Measurements from ENCODE around the gene YRDC. TPM values are rescaled to one million over a fixed set of nuclear protein-coding genes. Genes with fewer than 3 reads are reported as not detected.

YRDC gene
- total RNA-seq, 1 donor from 2014 or later, result 12.7 TPM

DNA sequence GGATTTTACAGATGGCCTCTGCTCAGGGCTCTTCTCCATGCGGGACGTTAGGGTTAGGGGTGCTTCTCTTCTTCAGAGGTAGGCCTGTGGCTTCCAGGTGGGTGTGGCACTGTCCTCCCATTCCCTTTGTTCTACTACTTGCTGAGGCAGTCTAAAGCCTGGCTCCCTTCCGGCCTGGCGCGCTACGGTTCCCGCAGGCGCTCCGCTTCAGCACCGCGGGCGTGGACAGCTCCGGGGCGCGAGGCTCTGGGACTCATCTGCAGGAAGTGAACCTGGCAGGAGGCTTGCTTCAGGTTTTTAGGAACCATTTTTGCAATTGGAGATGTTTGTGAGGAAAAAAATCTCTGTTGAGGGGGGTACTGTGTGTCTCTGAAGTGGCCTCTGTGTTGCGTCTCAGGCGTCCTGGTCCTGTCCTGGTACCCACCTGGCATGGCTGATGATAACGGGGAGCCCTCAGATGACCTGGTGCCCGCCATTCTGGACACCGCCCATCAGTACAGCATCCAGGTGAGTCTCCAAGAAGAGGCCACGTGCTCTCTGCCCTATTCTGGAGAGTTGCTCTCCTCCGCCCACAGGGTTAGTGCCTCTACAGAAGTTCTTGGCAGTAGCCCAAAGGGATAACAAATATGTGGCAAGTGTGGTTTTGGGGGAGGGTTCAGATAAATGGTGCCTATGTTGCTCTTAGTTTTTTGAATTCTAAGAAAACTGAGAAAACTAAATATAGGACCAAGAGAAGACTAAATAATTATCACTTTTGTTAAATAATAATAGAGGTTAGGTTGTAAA, 12.5 kb downstream of the YRDC start:
- peaks cover 45% of the 10 kb centered on the region for H3K27me3 Mint-ChIP-seq
- DNase-seq (ENCODE audit: extremely low spot score, unreplicated experiment), result no peak
- H3K27ac Mint-ChIP-seq, result no peak overlapping the region
- TF ChIP-seq, protein P1, sequence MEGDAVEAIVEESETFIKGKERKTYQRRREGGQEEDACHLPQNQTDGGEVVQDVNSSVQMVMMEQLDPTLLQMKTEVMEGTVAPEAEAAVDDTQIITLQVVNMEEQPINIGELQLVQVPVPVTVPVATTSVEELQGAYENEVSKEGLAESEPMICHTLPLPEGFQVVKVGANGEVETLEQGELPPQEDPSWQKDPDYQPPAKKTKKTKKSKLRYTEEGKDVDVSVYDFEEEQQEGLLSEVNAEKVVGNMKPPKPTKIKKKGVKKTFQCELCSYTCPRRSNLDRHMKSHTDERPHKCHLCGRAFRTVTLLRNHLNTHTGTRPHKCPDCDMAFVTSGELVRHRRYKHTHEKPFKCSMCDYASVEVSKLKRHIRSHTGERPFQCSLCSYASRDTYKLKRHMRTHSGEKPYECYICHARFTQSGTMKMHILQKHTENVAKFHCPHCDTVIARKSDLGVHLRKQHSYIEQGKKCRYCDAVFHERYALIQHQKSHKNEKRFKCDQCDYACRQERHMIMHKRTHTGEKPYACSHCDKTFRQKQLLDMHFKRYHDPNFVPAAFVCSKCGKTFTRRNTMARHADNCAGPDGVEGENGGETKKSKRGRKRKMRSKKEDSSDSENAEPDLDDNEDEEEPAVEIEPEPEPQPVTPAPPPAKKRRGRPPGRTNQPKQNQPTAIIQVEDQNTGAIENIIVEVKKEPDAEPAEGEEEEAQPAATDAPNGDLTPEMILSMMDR (conservative IDR thresholded peaks at IDR 0.05), result no peak
- peak overlapping the region; percentile 86 for H3K4me3 Mint-ChIP-seq
- peaks cover 4% of the 10 kb centered on the region for H3K36me3 Mint-ChIP-seq
- H3K9me3 Mint-ChIP-seq, result no peaks in the 10 kb centered on the region
- no peaks in the 10 kb centered on the region for H3K4me1 Mint-ChIP-seq (ENCODE audit: unreplicated experiment)

DNA sequence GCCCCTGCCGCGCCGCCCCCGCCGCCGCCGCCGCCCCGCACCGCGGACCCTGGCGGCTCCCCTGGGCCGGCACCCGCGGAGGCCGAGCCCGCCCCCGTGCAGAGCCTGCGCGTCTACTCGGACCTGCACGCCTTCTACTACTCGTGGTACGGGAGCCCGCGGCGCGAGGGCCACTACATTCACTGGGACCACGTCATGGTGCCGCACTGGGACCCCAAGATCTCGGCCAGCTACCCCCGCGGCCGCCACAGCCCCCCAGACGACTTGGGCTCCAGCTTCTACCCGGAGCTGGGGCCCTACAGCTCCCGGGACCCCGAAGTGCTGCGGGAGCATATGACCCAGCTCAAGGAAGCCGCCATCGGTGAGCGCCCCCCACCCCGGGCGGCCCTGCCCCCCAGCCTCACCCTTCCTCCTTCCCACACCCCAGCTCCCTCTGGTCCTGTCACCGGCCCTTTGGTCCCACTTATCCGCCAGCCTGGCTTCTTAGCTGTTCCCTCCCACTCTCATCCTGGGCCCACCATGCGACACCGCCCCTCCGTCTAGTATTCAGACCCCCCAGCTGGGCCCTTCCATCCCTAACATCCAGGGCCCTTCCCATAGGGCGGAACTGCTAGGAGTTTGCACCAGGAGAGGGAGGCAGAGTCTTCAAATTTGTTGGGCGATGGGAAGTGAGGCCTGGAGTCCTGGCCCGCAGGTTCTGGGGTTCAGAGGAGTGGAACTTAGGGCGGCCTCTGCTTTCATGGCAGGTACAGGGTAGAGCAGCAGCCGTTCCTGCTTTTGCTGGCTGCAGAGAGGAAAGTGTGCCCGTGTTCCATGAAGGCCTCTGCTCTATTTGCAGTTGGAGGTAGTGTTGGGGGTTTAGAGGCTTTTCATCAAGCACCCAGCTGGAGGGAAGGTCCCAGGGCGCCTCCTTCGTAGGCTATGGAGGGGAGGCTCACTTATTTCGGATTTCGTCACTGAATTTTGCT, 13.4 kb downstream of the YRDC start:
- peak overlapping the region; percentile 86 for H3K4me3 Mint-ChIP-seq
- H3K9me3 Mint-ChIP-seq, result no peaks in the 10 kb centered on the region
- no peak for DNase-seq (ENCODE audit: extremely low spot score, unreplicated experiment)
- TF ChIP-seq, protein P1 (conservative IDR thresholded peaks at IDR 0.05), result no peak
- no peak overlapping the region for H3K27ac Mint-ChIP-seq
- H3K27me3 Mint-ChIP-seq, result peaks cover 53% of the 10 kb centered on the region
- peaks cover 4% of the 10 kb centered on the region for H3K36me3 Mint-ChIP-seq
- no peaks in the 10 kb centered on the region for H3K4me1 Mint-ChIP-seq (ENCODE audit: unreplicated experiment)

GRCh38 chr1:37793773-37794371, 14.1 kb downstream of the YRDC start, which contains the start of gene MANEAL:
MANEAL (plus strand) TSS chr1:37793847; CDS start chr1:37794183, 336 bp downstream.
- no peak within 1 kb of the TSS for H3K27ac Mint-ChIP-seq
- TF ChIP-seq, protein P1 (conservative IDR thresholded peaks at IDR 0.05), result no peak
- peaks cover 54% of the 10 kb centered on the region for H3K27me3 Mint-ChIP-seq
- H3K4me3 Mint-ChIP-seq, result peak within 1 kb of the TSS; percentile 86
- H3K9me3 Mint-ChIP-seq, result no peaks in the 10 kb centered on the region
- no peak for DNase-seq (ENCODE audit: extremely low spot score, unreplicated experiment)
- no peaks in the 10 kb centered on the region for H3K4me1 Mint-ChIP-seq (ENCODE audit: unreplicated experiment)
- H3K36me3 Mint-ChIP-seq, result peaks cover 4% of the 10 kb centered on the region

GRCh38 chr1:37792943-37793686, 14.9 kb downstream of the YRDC start:
- Mint-ChIP-seq H3K4me3 (peak overlapping the region; percentile 68), H3K4me1 (ENCODE audit: unreplicated experiment) (no peaks in the 10 kb centered on the region), H3K36me3 (peaks cover 2% of the 10 kb centered on the region), H3K9me3 (no peaks in the 10 kb centered on the region), H3K27ac (no peak overlapping the region), H3K27me3 (peaks cover 60% of the 10 kb centered on the region)
- TF ChIP-seq, protein P1 (conservative IDR thresholded peaks at IDR 0.05), result no peak
- DNase-seq (ENCODE audit: extremely low spot score, unreplicated experiment), result no peak

DNA sequence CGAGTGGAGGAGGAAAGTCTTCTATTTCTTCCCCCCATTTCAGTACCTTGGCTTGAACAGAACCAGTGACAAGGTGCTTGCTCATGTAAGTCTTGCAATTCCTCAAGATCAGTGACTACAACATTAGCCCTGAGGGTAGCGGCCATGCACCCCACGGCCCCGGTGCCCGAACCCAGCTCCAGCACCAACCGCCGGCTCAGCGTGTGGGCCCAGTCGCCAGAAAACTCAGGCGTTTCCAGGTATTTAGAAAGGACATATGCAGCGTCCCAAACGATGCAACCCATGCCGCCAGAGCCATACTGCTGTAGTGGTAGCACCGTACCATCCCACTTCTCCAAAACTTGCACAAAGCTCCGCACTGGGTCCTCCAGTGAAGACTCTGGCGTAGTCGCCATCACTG, 25.5 kb downstream of the YRDC start:
- H3K4me1 Mint-ChIP-seq (ENCODE audit: unreplicated experiment), result no peaks in the 10 kb centered on the region
- TF ChIP-seq, protein P1 (conservative IDR thresholded peaks at IDR 0.05), result no peak
- DNase-seq (ENCODE audit: extremely low spot score, unreplicated experiment), result no peak
- peaks cover 65% of the 10 kb centered on the region for H3K27me3 Mint-ChIP-seq
- no peaks in the 10 kb centered on the region for H3K36me3 Mint-ChIP-seq
- H3K9me3 Mint-ChIP-seq, result no peaks in the 10 kb centered on the region
- no peak overlapping the region for H3K27ac Mint-ChIP-seq
- H3K4me3 Mint-ChIP-seq, result no peak overlapping the region
